Measurements from ENCODE around the gene NELFCD.
"Not testable (repeated sequence)": the region's sequence is repeated elsewhere in the genome, so short reads cannot be mapped to it uniquely, and the experiment has no call there.

The NELFCD gene

GRCh38 chr20:58980711-58981627 is at the start of gene NELFCD:
Gene NELFCD, plus strand, starts transcription at chr20:58981256. Its CDS starts 54 bp downstream, at chr20:58981310.
- DNase-seq (ENCODE audit: low read depth, low spot score), result peak; percentile 92

- DNase-seq (ENCODE audit: low read depth, low spot score), result no peak
Measured at GRCh38 chr20:58932170-58932569, 48.9 kb upstream of the NELFCD start.

- DNase-seq (ENCODE audit: low read depth, low spot score), result no peak
Measured at GRCh38 chr20:58938078-58938477, 43.0 kb upstream of the NELFCD start.

GRCh38 chr20:58938541-58938940 is 42.5 kb upstream of the NELFCD start:
- DNase-seq (ENCODE audit: low read depth, low spot score), result no peak

GRCh38 chr20:58941471-58941870 is 39.6 kb upstream of the NELFCD start:
- DNase-seq (ENCODE audit: low read depth, low spot score), result no peak

GRCh38 chr20:58942549-58942948 is 38.5 kb upstream of the NELFCD start:
- no peak for DNase-seq (ENCODE audit: low read depth, low spot score)

- DNase-seq (ENCODE audit: low read depth, low spot score), result peak; percentile 32
Measured at GRCh38 chr20:58944610-58945009, 36.4 kb upstream of the NELFCD start.

- no peak for DNase-seq (ENCODE audit: low read depth, low spot score)
Measured at GRCh38 chr20:58945965-58946631, 35.0 kb upstream of the NELFCD start.

GRCh38 chr20:58947797-58948388 is 33.2 kb upstream of the NELFCD start:
- DNase-seq (ENCODE audit: low read depth, low spot score), result not testable (repeated sequence)

GRCh38 chr20:58950603-58951002 is 30.5 kb upstream of the NELFCD start:
- no peak for DNase-seq (ENCODE audit: low read depth, low spot score)

GRCh38 chr20:58953050-58953449 is 28.0 kb upstream of the NELFCD start:
- no peak for DNase-seq (ENCODE audit: low read depth, low spot score)

GRCh38 chr20:58956078-58956477 is 25.0 kb upstream of the NELFCD start:
- DNase-seq (ENCODE audit: low read depth, low spot score), result no peak

- DNase-seq (ENCODE audit: low read depth, low spot score), result no peak
Measured at GRCh38 chr20:58959652-58960051, 21.4 kb upstream of the NELFCD start.

GRCh38 chr20:58963060-58963584 is 17.9 kb upstream of the NELFCD start:
- DNase-seq (ENCODE audit: low read depth, low spot score), result no peak

GRCh38 chr20:58963922-58964321 is 17.1 kb upstream of the NELFCD start:
- not testable (repeated sequence) for DNase-seq (ENCODE audit: low read depth, low spot score)

- DNase-seq (ENCODE audit: low read depth, low spot score), result peak; percentile 57
Measured at GRCh38 chr20:58965270-58966064, 15.6 kb upstream of the NELFCD start.

GRCh38 chr20:58967652-58968429 is 13.2 kb upstream of the NELFCD start:
- DNase-seq (ENCODE audit: low read depth, low spot score), result no peak

GRCh38 chr20:58969439-58969838 is 11.6 kb upstream of the NELFCD start:
- DNase-seq (ENCODE audit: low read depth, low spot score), result no peak

- DNase-seq (ENCODE audit: low read depth, low spot score), result no peak
Measured at GRCh38 chr20:58970146-58970545, 10.9 kb upstream of the NELFCD start.

GRCh38 chr20:58971429-58971828 is 9.6 kb upstream of the NELFCD start:
- DNase-seq (ENCODE audit: low read depth, low spot score), result no peak

- no peak for DNase-seq (ENCODE audit: low read depth, low spot score)
Measured at GRCh38 chr20:58973179-58973578, 7.9 kb upstream of the NELFCD start.

Data from ELF-1 (cell line).